ENCODE data around the gene FAM107A. TPM values are rescaled to one million over a fixed set of nuclear protein-coding genes. Genes with fewer than 3 reads are reported as not detected.

Gene FAM107A
- total and polyA plus RNA-seq, 2 of the 4 experiments (the other 2 are of a cell fraction) = not detected

DNA sequence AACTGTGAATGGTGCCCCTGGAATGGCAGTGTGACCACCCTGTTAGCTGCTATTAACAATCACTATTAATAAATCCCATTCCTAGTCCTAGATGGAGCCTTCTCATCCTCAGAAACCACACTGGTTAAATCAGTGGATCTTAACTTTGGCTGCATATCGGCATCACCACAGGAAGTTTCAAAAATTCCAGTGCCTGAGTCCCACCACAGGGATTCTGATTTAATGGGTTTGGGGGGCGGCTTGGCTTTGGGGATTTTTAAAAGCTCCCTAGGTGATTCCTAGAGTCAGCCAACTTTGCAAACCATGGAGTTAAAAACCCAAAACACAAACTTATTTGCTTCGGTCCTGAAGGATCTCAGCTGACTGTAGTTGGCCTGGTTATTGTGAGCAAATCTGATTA is 3.1 kb downstream of the FAM107A start:
- Histone ChIP-seq H3K4me3 (ENCODE audit: insufficient read depth, low read depth, low read length) (no peak overlapping the region), H3K4me2 (ENCODE audit: low read depth, low read length) (no peak overlapping the region), H2AFZ (replicated peaks; ENCODE audit: low read length, poor library complexity) (no peak overlapping the region), H3K56ac (ENCODE audit: extremely low read depth, insufficient read depth, low read length) (no peak overlapping the region), H2BK120ac (ENCODE audit: low read depth, low read length) (no peak overlapping the region), H3K9me3 (ENCODE audit: control insufficient read depth, insufficient read depth, low read length) (peaks cover 5% of the 10 kb centered on the region; the same call in 1 of the 2 replicates), H3K9me1 (ENCODE audit: insufficient read depth, low read length) (no peaks in the 10 kb centered on the region), H2AK5ac (ENCODE audit: low read depth, low read length) (no peak overlapping the region), H2BK5ac (ENCODE audit: low read depth, low read length, poor library complexity, severe bottlenecking) (no peak overlapping the region), H3K27me3 (ENCODE audit: control insufficient read depth, insufficient read depth, low read length) (peaks cover 18% of the 10 kb centered on the region), H2BK15ac (ENCODE audit: low read depth, low read length) (no peak overlapping the region), H4K91ac (ENCODE audit: insufficient read depth, low read depth, low read length) (no peak overlapping the region), H3K9ac (ENCODE audit: low read depth, low read length) (no peak overlapping the region), H3K4me1 (ENCODE audit: control insufficient read depth, insufficient read depth, low read length) (no peaks in the 10 kb centered on the region; the same call in 1 of the 2 replicates), H4K20me1 (ENCODE audit: insufficient read depth, low read length) (no peaks in the 10 kb centered on the region), H2BK20ac (ENCODE audit: low read depth, low read length) (no peak overlapping the region), H3K36me3 (ENCODE audit: control insufficient read depth, insufficient read depth, low read length) (no peaks in the 10 kb centered on the region), H3K23ac (ENCODE audit: low read depth, low read length) (no peak overlapping the region), H4K8ac (ENCODE audit: low read depth in 2 of 2, low read length in 2 of 2) (no peak overlapping the region), H3K4ac (ENCODE audit: low read depth, low read length) (no peak overlapping the region), H2AK9ac (replicated peaks; ENCODE audit: low read depth, low read length, poor library complexity) (no peak overlapping the region), H3K27ac (ENCODE audit: insufficient read depth, low read length) (no peak overlapping the region), H3K79me1 (ENCODE audit: low read depth in 1 of 2, low read length in 2 of 2) (no peaks in the 10 kb centered on the region), H4K5ac (ENCODE audit: low read depth, low read length) (no peak overlapping the region), H3K14ac (replicated peaks; ENCODE audit: low read depth, low read length) (no peak overlapping the region), H3K18ac (ENCODE audit: low read depth, low read length) (no peak overlapping the region)
- dilution Hi-C loops (cut with HindIII; ENCODE audit: low sequenced_read_pairs, unreplicated experiment) = no loop called here
- DNase-seq = no peak
- no peak for TF ChIP-seq MXI1 (IDR thresholded peaks at IDR 0.05; ENCODE audit: borderline replicate concordance, low read depth, low read length)
- TF ChIP-seq RCOR1 (IDR thresholded peaks at IDR 0.05; ENCODE audit: insufficient replicate concordance, low read length) = no peak
- no peak for TF ChIP-seq NFE2L2 (IDR thresholded peaks at IDR 0.05; ENCODE audit: low read depth, low read length)
- no peak for TF ChIP-seq CEBPB (IDR thresholded peaks at IDR 0.05; ENCODE audit: low read depth, low read length)
- in situ Hi-C loops (cut with MboI; ENCODE audit: low sequenced_read_pairs) = loop anchor here (25.0 kb wide), 1 partner anchor 413 kb away; no protein-coding TSS in a partner anchor
- ATAC-seq (ENCODE audit: low read depth) = no peak
- WGBS, 2 experiments (ENCODE audit: extremely low coverage in 2 of 2, insufficient read length in 1 of 2) = no CpG with 5 or more reads among the region's 3 CpGs
- intact Hi-C loops (cut with micrococcal nuclease) = no loop called here
- BruUV-seq (replicated peaks) = no TSS peak
- CTCF ChIA-PET = interaction anchor here (0.8 to 8.3 kb wide), 2 partner anchors 11 to 56 kb away, joined by 4 to 69 read pairs; no protein-coding TSS in a partner anchor
- POLR2A ChIA-PET (ENCODE audit: unreplicated experiment) = no interaction called here

Measured in IMR-90 (cell line).